Fibroblast of mammary gland (primary cell): ENCODE measurements around the gene GDPD3.

Experiments
- DNase-seq: peaks from one replicate; pipeline ENCODE4 v3.0.0-alpha.2; 2010; ENCODE audit warnings: low read depth
- H3K4me3 ChIP-seq: 2 replicates; pipeline ENCODE4 v1.5.1; 2011; ENCODE audit warnings: low read depth, mild to moderate bottlenecking, low read length, moderate library complexity; ENCODE audit not compliant: control insufficient read depth
- TF ChIP-seq, protein P1 (sequence below): conservative IDR thresholded peaks from 2 replicates; pipeline ENCODE4 v1.5.1; 2011; ENCODE audit warnings: low read depth, low read length, inconsistent platforms; ENCODE audit not compliant: control insufficient read depth, insufficient read depth

Gene GDPD3

DNA sequence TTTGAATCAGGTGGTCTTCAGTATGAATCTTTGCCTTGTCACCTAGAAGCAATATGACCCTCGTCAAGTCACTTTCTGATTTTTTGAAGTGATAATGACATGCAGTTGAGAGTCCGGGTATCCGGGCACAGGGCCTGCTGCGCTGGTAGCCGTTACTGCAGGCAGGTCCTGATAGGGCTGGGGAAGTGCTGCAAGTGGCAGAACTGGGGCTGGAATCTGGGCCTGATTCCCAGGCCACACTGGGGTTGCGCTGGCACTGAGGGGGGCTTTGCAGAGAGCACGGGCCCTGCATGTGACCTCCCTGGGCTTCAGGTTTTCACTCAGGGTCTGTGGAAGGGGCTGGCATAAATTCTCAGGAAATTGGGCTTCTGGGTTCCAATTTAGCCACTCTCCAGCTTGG lies 34.6 kb downstream of the GDPD3 start:
- TF ChIP-seq, protein P1, sequence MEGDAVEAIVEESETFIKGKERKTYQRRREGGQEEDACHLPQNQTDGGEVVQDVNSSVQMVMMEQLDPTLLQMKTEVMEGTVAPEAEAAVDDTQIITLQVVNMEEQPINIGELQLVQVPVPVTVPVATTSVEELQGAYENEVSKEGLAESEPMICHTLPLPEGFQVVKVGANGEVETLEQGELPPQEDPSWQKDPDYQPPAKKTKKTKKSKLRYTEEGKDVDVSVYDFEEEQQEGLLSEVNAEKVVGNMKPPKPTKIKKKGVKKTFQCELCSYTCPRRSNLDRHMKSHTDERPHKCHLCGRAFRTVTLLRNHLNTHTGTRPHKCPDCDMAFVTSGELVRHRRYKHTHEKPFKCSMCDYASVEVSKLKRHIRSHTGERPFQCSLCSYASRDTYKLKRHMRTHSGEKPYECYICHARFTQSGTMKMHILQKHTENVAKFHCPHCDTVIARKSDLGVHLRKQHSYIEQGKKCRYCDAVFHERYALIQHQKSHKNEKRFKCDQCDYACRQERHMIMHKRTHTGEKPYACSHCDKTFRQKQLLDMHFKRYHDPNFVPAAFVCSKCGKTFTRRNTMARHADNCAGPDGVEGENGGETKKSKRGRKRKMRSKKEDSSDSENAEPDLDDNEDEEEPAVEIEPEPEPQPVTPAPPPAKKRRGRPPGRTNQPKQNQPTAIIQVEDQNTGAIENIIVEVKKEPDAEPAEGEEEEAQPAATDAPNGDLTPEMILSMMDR = no peak
- DNase-seq = no peak
- H3K4me3 ChIP-seq = no peak overlapping the region

DNA sequence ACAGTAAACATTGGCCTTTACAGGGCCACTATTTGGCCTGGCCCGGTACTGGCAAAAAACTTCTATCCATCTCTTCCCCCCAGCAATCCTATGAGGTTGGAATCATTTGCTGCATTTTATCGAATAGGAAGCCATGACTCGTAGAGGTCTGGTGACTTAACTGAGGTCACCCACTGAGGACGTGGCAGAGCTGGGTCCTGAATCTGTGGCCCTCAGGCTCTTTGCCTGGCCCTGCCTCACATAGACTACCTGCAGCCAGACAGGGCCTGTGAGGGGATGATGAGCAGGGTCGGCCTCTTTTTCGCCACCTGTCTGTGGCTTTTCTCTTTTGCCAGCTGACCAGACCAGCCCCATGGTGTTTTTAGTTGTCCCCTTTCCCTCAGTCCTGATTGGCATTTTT lies 35.7 kb downstream of the GDPD3 start:
- peak; percentile 51 for DNase-seq
- no peak overlapping the region for H3K4me3 ChIP-seq
- TF ChIP-seq, protein P1 = no peak

DNA sequence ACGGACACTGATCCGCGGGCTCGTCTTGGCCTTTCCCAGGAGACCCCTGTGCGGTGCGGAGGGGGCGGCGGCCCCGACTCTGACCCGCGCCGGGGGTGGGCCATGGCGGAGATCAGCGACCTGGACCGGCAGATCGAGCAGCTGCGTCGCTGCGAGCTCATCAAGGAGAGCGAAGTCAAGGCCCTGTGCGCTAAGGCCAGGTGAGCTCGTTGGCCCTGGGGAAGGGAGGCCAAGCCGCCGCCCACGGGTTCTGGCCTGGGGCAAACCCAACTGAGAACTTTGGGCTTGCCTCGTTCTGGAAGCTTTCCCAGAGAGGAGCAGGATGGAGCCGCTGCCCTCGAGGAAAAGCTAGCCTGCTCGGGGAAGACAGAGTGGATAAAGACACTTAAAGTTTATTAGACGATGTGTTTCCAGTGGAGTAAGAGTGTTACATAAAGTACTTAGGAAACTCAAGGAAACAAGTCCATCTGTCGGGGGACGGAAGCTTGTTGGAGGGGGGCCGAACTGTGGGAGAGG lies 37.0 kb downstream of the GDPD3 start:
- TF ChIP-seq, protein P1 = no peak
- peak overlapping the region; percentile 91 for H3K4me3 ChIP-seq
- DNase-seq = no peak

DNA sequence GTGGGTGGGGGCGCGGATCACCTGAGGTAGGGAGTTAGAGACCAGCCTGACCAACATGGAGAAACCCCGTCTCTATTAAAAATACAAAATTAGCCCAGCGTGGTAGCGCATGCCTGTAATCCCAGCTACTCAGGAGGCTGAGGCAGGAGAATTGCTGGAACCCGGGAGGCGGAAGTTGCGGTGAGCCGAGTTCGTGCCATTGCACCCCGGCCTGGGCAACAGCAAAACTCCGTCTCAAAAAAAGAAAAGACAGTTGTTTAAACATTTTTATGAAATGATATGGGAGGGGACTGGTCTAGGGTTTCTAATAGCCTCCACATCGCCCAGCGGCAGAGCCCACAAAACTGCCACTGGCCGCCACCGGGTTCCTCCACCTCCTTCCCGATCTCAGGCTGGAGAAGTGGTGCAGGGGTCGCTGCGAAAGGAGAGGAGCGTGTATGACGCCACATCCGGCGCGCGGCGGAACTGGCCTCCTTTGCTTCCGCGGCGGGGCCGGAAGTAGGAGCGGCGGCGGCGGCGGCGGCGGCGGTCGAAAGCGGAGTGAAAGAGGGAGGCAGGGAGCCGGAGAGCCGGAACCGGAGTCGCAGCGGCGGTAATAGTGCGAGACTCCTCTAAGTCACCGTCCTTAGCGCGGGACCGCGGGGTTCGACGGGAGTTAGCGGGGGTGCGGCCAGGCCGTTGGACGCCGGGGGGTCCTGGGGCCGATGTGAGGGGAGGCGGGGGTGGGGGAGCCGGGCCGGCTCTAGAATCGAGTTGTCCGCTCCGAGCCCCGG lies 37.6 kb downstream of the GDPD3 start, which contains the start of gene PPP4C:
Gene PPP4C, plus strand, starts transcription at position 492 of the 773 bp plus-strand sequence. CDS start 384 bp downstream, outside the sequence.
- TF ChIP-seq, protein P1 = no peak
- peak; percentile 86 for DNase-seq
- peak within 1 kb of the TSS; percentile 91 for H3K4me3 ChIP-seq

DNA sequence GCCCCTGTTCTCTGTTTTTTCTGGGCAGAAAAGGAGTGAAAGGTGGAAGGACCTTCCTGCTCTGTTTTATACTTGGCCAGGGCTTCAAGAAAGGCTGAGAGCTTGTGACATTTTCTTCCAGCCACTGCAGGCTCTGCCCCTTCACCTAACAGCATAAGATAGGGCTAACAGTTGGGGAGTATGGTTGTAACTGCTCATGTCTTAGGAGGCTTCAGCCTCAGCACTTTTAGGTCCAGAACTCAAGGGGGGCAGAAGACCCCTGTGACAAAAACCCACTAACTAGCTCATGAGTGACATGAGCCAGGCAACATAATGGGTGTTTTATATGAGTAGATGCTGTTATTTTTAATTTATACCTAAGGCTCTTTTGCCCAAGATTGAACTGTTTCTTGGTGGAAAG lies 42.8 kb downstream of the GDPD3 start:
- TF ChIP-seq, protein P1 = no peak
- no peak overlapping the region for H3K4me3 ChIP-seq
- no peak for DNase-seq

DNA sequence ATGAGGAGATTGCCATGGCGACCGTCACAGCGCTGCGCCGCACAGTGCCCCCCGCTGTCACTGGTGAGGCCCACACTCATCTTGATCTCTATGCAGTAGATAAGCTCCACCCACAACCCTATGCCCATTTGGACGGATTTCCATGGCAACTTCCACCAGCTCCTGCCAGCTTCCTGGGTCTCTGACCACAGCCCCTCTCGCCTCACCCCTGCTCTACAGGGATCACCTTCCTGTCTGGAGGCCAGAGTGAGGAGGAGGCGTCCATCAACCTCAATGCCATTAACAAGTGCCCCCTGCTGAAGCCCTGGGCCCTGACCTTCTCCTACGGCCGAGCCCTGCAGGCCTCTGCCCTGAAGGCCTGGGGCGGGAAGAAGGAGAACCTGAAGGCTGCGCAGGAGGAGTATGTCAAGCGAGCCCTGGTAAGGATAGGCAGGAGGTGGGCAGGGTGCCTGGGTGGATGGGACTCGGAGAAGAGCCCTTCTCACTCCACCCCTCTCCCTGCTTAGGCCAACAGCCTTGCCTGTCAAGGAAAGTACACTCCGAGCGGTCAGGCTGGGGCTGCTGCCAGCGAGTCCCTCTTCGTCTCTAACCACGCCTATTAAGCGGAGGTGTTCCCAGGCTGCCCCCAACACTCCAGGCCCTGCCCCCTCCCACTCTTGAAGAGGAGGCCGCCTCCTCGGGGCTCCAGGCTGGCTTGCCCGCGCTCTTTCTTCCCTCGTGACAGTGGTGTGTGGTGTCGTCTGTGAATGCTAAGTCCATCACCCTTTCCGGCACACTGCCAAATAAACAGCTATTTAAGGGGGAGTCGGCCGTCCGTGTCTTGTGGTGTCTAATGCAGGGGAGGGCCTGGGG lies 43.5 kb downstream of the GDPD3 start:
- TF ChIP-seq, protein P1 = no peak
- peak; percentile 32 for DNase-seq
- no peak overlapping the region for H3K4me3 ChIP-seq
